ENCODE results near the gene TEP1. TPM values are rescaled to one million over a fixed set of nuclear protein-coding genes. Genes with fewer than 3 reads are reported as not detected.

TEP1 gene
- total and polyA plus RNA-seq, 7 experiments from 2014 or later = 0.74 to 56.0 (median 38.9) TPM

- Mint-ChIP-seq H3K9me3 (peaks cover 0 to 6% (median 0%) of the 10 kb centered on the region in 11 donors), H3K4me3 (no peak overlapping the region), H3K4me1 (peaks cover 9 to 27% (median 15%) of the 10 kb centered on the region in 7 donors), H3K36me3 (peaks cover 4 to 31% (median 20%) of the 10 kb centered on the region in 5 donors), H3K27ac (no peak overlapping the region), H3K27me3 (no peaks in the 10 kb centered on the region)
- Histone ChIP-seq H3K27ac (ENCODE audit: low read depth, low read length) (no peak overlapping the region), H3K4me3 (ENCODE audit: low read length) (no peak overlapping the region), H3K9me3 (ENCODE audit: control insufficient read depth in 2 of 3, low read length in 3 of 3) (no peaks in the 10 kb centered on the region), H3K36me3 (ENCODE audit: control insufficient read depth in 2 of 3, insufficient read depth in 3 of 3, low read length in 3 of 3) (peaks cover 4 to 40% (median 6%) of the 10 kb centered on the region in 3 experiments), H3K27me3 (ENCODE audit: control insufficient read depth in 2 of 2, insufficient read depth in 2 of 2, low read length in 2 of 2) (no peaks in the 10 kb centered on the region), H3K4me1 (ENCODE audit: control insufficient read depth in 2 of 2, insufficient read depth in 2 of 2, low read length in 2 of 2) (peaks cover 4 to 5% of the 10 kb centered on the region in 2 donors)
- CTCF ChIA-PET = interaction anchor here (3.3 kb wide), 1 partner anchor 20 kb away, joined by 14 read pairs; no protein-coding TSS in a partner anchor
- DNase-seq (no peak), ATAC-seq (no peak)
- POLR2A ChIA-PET = no interaction called here
- intact Hi-C loops (cut with micrococcal nuclease) = no loop called here
Measured at GRCh38 chr14:20347747-20348146, 65.6 kb downstream of the TEP1 start.

GRCh38 chr14:20346713-20347112, 66.6 kb downstream of the TEP1 start:
- H3K4me1 Mint-ChIP-seq = peaks cover 9 to 27% (median 15%) of the 10 kb centered on the region in 7 donors
- no peaks in the 10 kb centered on the region for H3K27me3 Mint-ChIP-seq
- H3K36me3 Mint-ChIP-seq = peaks cover 4 to 26% (median 20%) of the 10 kb centered on the region in 5 donors
- Histone ChIP-seq H3K27me3 (ENCODE audit: control insufficient read depth in 2 of 2, insufficient read depth in 2 of 2, low read length in 2 of 2) (no peaks in the 10 kb centered on the region), H3K9me3 (ENCODE audit: control insufficient read depth in 2 of 3, low read length in 3 of 3) (no peaks in the 10 kb centered on the region), H3K4me1 (ENCODE audit: control insufficient read depth in 2 of 2, insufficient read depth in 2 of 2, low read length in 2 of 2) (peaks cover 4 to 5% of the 10 kb centered on the region in 2 donors), H3K27ac (ENCODE audit: low read depth, low read length) (no peak overlapping the region), H3K36me3 (ENCODE audit: control insufficient read depth in 2 of 3, insufficient read depth in 3 of 3, low read length in 3 of 3) (peaks cover 4 to 29% (median 6%) of the 10 kb centered on the region in 3 experiments), H3K4me3 (ENCODE audit: low read length) (no peak overlapping the region)
- ChIA-PET CTCF (no interaction called here), POLR2A (no interaction called here)
- no peak overlapping the region for H3K4me3 Mint-ChIP-seq
- ATAC-seq (no peak), DNase-seq (no peak)
- H3K9me3 Mint-ChIP-seq = peaks cover 0 to 6% (median 0%) of the 10 kb centered on the region in 11 donors
- no peak overlapping the region for H3K27ac Mint-ChIP-seq
- intact Hi-C loops (cut with micrococcal nuclease) = no loop called here

- ATAC-seq = no peak
- Histone ChIP-seq H3K27ac (ENCODE audit: low read depth, low read length) (no peak overlapping the region), H3K27me3 (ENCODE audit: control insufficient read depth in 2 of 2, insufficient read depth in 2 of 2, low read length in 2 of 2) (no peaks in the 10 kb centered on the region), H3K36me3 (ENCODE audit: control insufficient read depth in 2 of 3, insufficient read depth in 3 of 3, low read length in 3 of 3) (peaks cover under 1 to 17% (median 2%) of the 10 kb centered on the region in 3 experiments), H3K4me1 (ENCODE audit: control insufficient read depth in 2 of 2, insufficient read depth in 2 of 2, low read length in 2 of 2) (peaks cover 4 to 5% of the 10 kb centered on the region in 2 donors), H3K4me3 (ENCODE audit: low read length) (no peak overlapping the region), H3K9me3 (ENCODE audit: control insufficient read depth in 2 of 3, low read length in 3 of 3) (no peaks in the 10 kb centered on the region)
- Mint-ChIP-seq H3K27ac (peak overlapping the region in 5 of 9 donors; percentile 45 to 97 (median 54)), H3K36me3 (peaks cover 4 to 20% (median 18%) of the 10 kb centered on the region in 5 donors), H3K4me3 (peak overlapping the region in 3 of 10 donors; percentile 4 to 51 (median 38)), H3K4me1 (peaks cover 9 to 27% (median 15%) of the 10 kb centered on the region in 7 donors), H3K9me3 (peaks cover 0 to 6% (median 0%) of the 10 kb centered on the region in 11 donors), H3K27me3 (no peaks in the 10 kb centered on the region)
- DNase-seq = no peak
- ChIA-PET POLR2A (interaction anchor here (0.6 kb wide), 1 partner anchor 12 kb away, joined by 3 read pairs; no protein-coding TSS in a partner anchor), CTCF (interaction anchor here (1.0 kb wide), 1 partner anchor 17 kb away, joined by 3 read pairs; no protein-coding TSS in a partner anchor)
- intact Hi-C loops (cut with micrococcal nuclease) = no loop called here
Measured at GRCh38 chr14:20345366-20345765, 67.9 kb downstream of the TEP1 start.

GRCh38 chr14:20343862-20344220, 69.5 kb downstream of the TEP1 start:
- POLR2A ChIA-PET = interaction anchor here (0.6 to 3.6 kb wide), 16 partner anchors 10 to 339 kb away, joined by 3 to 40 read pairs (median 6); partner anchors contain the start of genes APEX1, CCNB1IP1, OSGEP and PIP4P1
- CTCF ChIA-PET = interaction anchor here (0.8 to 6.6 kb wide), 8 partner anchors 11 to 340 kb away, joined by 3 to 68 read pairs (median 6); partner anchors contain the start of genes CCNB1IP1 and RNASE4
- peaks cover 0 to 11% (median 0%) of the 10 kb centered on the region in 3 experiments for H3K36me3 ChIP-seq (ENCODE audit: control insufficient read depth in 2 of 3, insufficient read depth in 3 of 3, low read length in 3 of 3)
- DNase-seq (no peak), ATAC-seq (no peak)
- peaks cover 4 to 13% (median 10%) of the 10 kb centered on the region in 5 donors for H3K36me3 Mint-ChIP-seq
- H3K4me3 ChIP-seq (ENCODE audit: low read length) = peak overlapping the region; percentile 74
- H3K27me3 Mint-ChIP-seq = peaks cover 0 to 3% (median 0%) of the 10 kb centered on the region in 5 donors
- peaks cover 4 to 5% of the 10 kb centered on the region in 2 donors for H3K4me1 ChIP-seq (ENCODE audit: control insufficient read depth in 2 of 2, insufficient read depth in 2 of 2, low read length in 2 of 2)
- peaks cover 0 to 6% (median 0%) of the 10 kb centered on the region in 11 donors for H3K9me3 Mint-ChIP-seq
- peaks cover 6 to 27% (median 17%) of the 10 kb centered on the region in 7 donors for H3K4me1 Mint-ChIP-seq
- H3K27ac ChIP-seq (ENCODE audit: low read depth, low read length) = peak overlapping the region; percentile 91
- H3K27ac Mint-ChIP-seq = peak overlapping the region; percentile 91 to 98 (median 97)
- intact Hi-C loops (cut with micrococcal nuclease) = loop anchor here (1.0 to 5.0 kb wide), 16 partner anchors 11 to 1112 kb away; partner anchors contain the start of genes APEX1 (in 2 of the 2), CCNB1IP1 (in 2 of the 2), PIP4P1 (in 2 of the 2) and TEP1 (in 2 of the 2)
- no peaks in the 10 kb centered on the region for H3K9me3 ChIP-seq (ENCODE audit: control insufficient read depth in 2 of 3, low read length in 3 of 3)
- peak overlapping the region; percentile 82 to 99 (median 95) for H3K4me3 Mint-ChIP-seq
- H3K27me3 ChIP-seq (ENCODE audit: control insufficient read depth in 2 of 2, insufficient read depth in 2 of 2, low read length in 2 of 2) = no peaks in the 10 kb centered on the region

GRCh38 chr14:20343092-20343861, 70.0 kb downstream of the TEP1 start, which contains the start of gene PARP2:
TSS of gene PARP2 (plus strand) at chr14:20343635. CDS start at chr14:20343642, 7 bp downstream.
- H3K27me3 ChIP-seq (ENCODE audit: control insufficient read depth in 2 of 2, insufficient read depth in 2 of 2, low read length in 2 of 2) = no peaks in the 10 kb centered on the region
- ATAC-seq (peak; percentile 86), DNase-seq (peak; percentile 82 to 94 (median 93))
- H3K36me3 ChIP-seq (ENCODE audit: control insufficient read depth in 2 of 3, insufficient read depth in 3 of 3, low read length in 3 of 3) = peaks cover 0 to 11% (median 0%) of the 10 kb centered on the region in 3 experiments
- no peaks in the 10 kb centered on the region for H3K9me3 ChIP-seq (ENCODE audit: control insufficient read depth in 2 of 3, low read length in 3 of 3)
- H3K36me3 Mint-ChIP-seq = peaks cover 4 to 13% (median 10%) of the 10 kb centered on the region in 5 donors
- ChIA-PET POLR2A (interaction anchor here (0.6 to 3.6 kb wide), 19 partner anchors 10 to 340 kb away, joined by 3 to 40 read pairs (median 5); partner anchors contain the start of genes APEX1, CCNB1IP1, OSGEP and PIP4P1), CTCF (interaction anchor here (0.7 to 6.6 kb wide), 9 partner anchors 11 to 340 kb away, joined by 3 to 68 read pairs (median 6); partner anchors contain the start of genes CCNB1IP1 and RNASE4)
- H3K27ac Mint-ChIP-seq = peak within 1 kb of the TSS; percentile 91 to 98 (median 97)
- peak within 1 kb of the TSS; percentile 74 for H3K4me3 ChIP-seq (ENCODE audit: low read length)
- H3K4me1 ChIP-seq (ENCODE audit: control insufficient read depth in 2 of 2, insufficient read depth in 2 of 2, low read length in 2 of 2) = peaks cover 4 to 5% of the 10 kb centered on the region in 2 donors
- intact Hi-C loops (cut with micrococcal nuclease) = loop anchor here (1.0 to 5.0 kb wide), 16 partner anchors 10 to 1113 kb away; partner anchors contain the start of genes APEX1 (in 2 of the 2), CCNB1IP1 (in 2 of the 2), PIP4P1 (in 2 of the 2) and TEP1 (in 2 of the 2)
- H3K4me3 Mint-ChIP-seq = peak within 1 kb of the TSS; percentile 82 to 99 (median 95)
- H3K27ac ChIP-seq (ENCODE audit: low read depth, low read length) = peak within 1 kb of the TSS; percentile 91
- H3K9me3 Mint-ChIP-seq = peaks cover 0 to 6% (median 0%) of the 10 kb centered on the region in 11 donors
- H3K4me1 Mint-ChIP-seq = peaks cover 6 to 27% (median 18%) of the 10 kb centered on the region in 7 donors
- H3K27me3 Mint-ChIP-seq = peaks cover 0 to 7% (median 0%) of the 10 kb centered on the region in 5 donors

- CTCF ChIA-PET = interaction anchor here (0.7 to 6.6 kb wide), 7 partner anchors 8 to 746 kb away, joined by 3 to 68 read pairs (median 4); no protein-coding TSS in a partner anchor
- Mint-ChIP-seq H3K27ac (peak overlapping the region in 4 of 9 donors; percentile 94 to 98 (median 97)), H3K36me3 (peaks cover 4 to 12% (median 8%) of the 10 kb centered on the region in 5 donors), H3K27me3 (peaks cover 0 to 10% (median 0%) of the 10 kb centered on the region in 5 donors), H3K4me3 (peak overlapping the region in 3 of 10 donors; percentile 95 to 99 (median 97)), H3K4me1 (peaks cover 6 to 26% (median 18%) of the 10 kb centered on the region in 7 donors), H3K9me3 (peaks cover 0 to 6% (median 0%) of the 10 kb centered on the region in 11 donors)
- Histone ChIP-seq H3K4me1 (ENCODE audit: control insufficient read depth in 2 of 2, insufficient read depth in 2 of 2, low read length in 2 of 2) (peaks cover 4 to 5% of the 10 kb centered on the region in 2 donors), H3K27ac (ENCODE audit: low read depth, low read length) (peak overlapping the region; percentile 91), H3K4me3 (ENCODE audit: low read length) (no peak overlapping the region), H3K27me3 (ENCODE audit: control insufficient read depth in 2 of 2, insufficient read depth in 2 of 2, low read length in 2 of 2) (no peaks in the 10 kb centered on the region), H3K9me3 (ENCODE audit: control insufficient read depth in 2 of 3, low read length in 3 of 3) (no peaks in the 10 kb centered on the region), H3K36me3 (ENCODE audit: control insufficient read depth in 2 of 3, insufficient read depth in 3 of 3, low read length in 3 of 3) (peaks cover 0 to 6% (median 0%) of the 10 kb centered on the region in 3 experiments)
- POLR2A ChIA-PET = interaction anchor here (0.6 to 3.6 kb wide), 7 partner anchors 9 to 341 kb away, joined by 3 to 40 read pairs (median 12); partner anchors contain the start of genes APEX1, CCNB1IP1, OSGEP and PNP
- DNase-seq (no peak), ATAC-seq (no peak)
- intact Hi-C loops (cut with micrococcal nuclease) = loop anchor here (2.0 to 5.0 kb wide), 4 partner anchors 15 to 927 kb away; partner anchors contain the start of genes HNRNPC (in 1 of the 2) and TMEM253 (in 1 of the 2)
Measured at GRCh38 chr14:20341646-20342045, 71.7 kb downstream of the TEP1 start.
